Karpas-422 (cell line): Measurements from ENCODE around the gene CD69. TPM values are rescaled to one million over a fixed set of nuclear protein-coding genes. Genes with fewer than 3 reads are reported as not detected.
A peak's percentile ranks its signal among the peaks of the same experiment; 100 is the strongest.
"Not testable (repeated sequence)": the region's sequence is repeated elsewhere in the genome, so short reads cannot be mapped to it uniquely, and the experiment has no call there.

Experiments used
- DNase-seq: peaks from one replicate; pipeline ENCODE4 v3.0.0-alpha.2; 2015
- H2AFZ ChIP-seq: fragments of 200-600 bp; sonication (generic); 2 replicates; pipeline ENCODE4 v1.6.1; 2014; ENCODE audit warnings: antibody characterized with exemption, low read length, mixed read lengths
- H3K27ac ChIP-seq: fragments of 200-600 bp; sonication (generic); 2 replicates; pipeline ENCODE4 v1.5.1; 2014; ENCODE audit warnings: mild to moderate bottlenecking, low read length, moderate library complexity
- H3K27me3 ChIP-seq: fragments of 200-600 bp; sonication (generic); 2 replicates; pipeline ENCODE4 v1.6.1; 2014; ENCODE audit warnings: low read length, mixed read lengths
- H3K36me3 ChIP-seq: fragments of 200-600 bp; sonication (generic); 2 replicates; pipeline ENCODE4 v1.6.1; 2014; ENCODE audit warnings: low read length, mixed read lengths; ENCODE audit not compliant: insufficient read depth
- H3K4me1 ChIP-seq: fragments of 200-600 bp; sonication (generic); 2 replicates; pipeline ENCODE4 v1.6.1; 2014; ENCODE audit warnings: mild to moderate bottlenecking, low read length, mixed read lengths
- H3K4me2 ChIP-seq: fragments of 200-600 bp; sonication (generic); 2 replicates; pipeline ENCODE4 v1.6.1; 2014; ENCODE audit warnings: low read length, low read depth, mild to moderate bottlenecking; ENCODE audit not compliant: poor library complexity, severe bottlenecking
- H3K4me3 ChIP-seq: fragments of 200-600 bp; sonication (generic); 2 replicates; pipeline ENCODE4 v1.5.1; 2014; ENCODE audit warnings: mild to moderate bottlenecking, antibody characterized with exemption, low read length, mixed read lengths
- H3K79me2 ChIP-seq: fragments of 200-600 bp; sonication (generic); 2 replicates; pipeline ENCODE4 v1.6.1; 2014; ENCODE audit warnings: mild to moderate bottlenecking, low read length, mixed read lengths
- H3K9ac ChIP-seq: fragments of 200-600 bp; sonication (generic); 2 replicates; pipeline ENCODE4 v1.6.0; 2014; ENCODE audit warnings: low read length
- H3K9me2 ChIP-seq: fragments of 200-600 bp; sonication (generic), shearing (Covaris generic); replicated peaks from 2 replicates; pipeline ENCODE4 v1.6.0; 2014; ENCODE audit warnings: mild to moderate bottlenecking, low read length, moderate library complexity; ENCODE audit not compliant: insufficient read depth
- H3K9me3 ChIP-seq: fragments of 300-700, 200-600 bp; sonication (generic); 2 replicates; pipeline ENCODE4 v1.6.1; 2014; ENCODE audit warnings: low read length, mixed read lengths
- H4K20me1 ChIP-seq: fragments of 200-600 bp; sonication (generic); 2 replicates; pipeline ENCODE4 v1.6.1; 2014; ENCODE audit warnings: mild to moderate bottlenecking, antibody characterized with exemption, low read length, low read depth; ENCODE audit not compliant: insufficient read depth
- total RNA-seq: library from RNA; depleted of rRNA; stranded (reverse); fragments of >200 nt; shearing (Covaris generic); gene quantifications from 2 replicates; pipeline ENCODE4 v1.2.3, GENCODE V29; 2014; ENCODE audit warnings: low replicate concordance

The CD69 gene
- total RNA-seq, 1 experiment from 2014 or later, result 0.34 TPM

DNA sequence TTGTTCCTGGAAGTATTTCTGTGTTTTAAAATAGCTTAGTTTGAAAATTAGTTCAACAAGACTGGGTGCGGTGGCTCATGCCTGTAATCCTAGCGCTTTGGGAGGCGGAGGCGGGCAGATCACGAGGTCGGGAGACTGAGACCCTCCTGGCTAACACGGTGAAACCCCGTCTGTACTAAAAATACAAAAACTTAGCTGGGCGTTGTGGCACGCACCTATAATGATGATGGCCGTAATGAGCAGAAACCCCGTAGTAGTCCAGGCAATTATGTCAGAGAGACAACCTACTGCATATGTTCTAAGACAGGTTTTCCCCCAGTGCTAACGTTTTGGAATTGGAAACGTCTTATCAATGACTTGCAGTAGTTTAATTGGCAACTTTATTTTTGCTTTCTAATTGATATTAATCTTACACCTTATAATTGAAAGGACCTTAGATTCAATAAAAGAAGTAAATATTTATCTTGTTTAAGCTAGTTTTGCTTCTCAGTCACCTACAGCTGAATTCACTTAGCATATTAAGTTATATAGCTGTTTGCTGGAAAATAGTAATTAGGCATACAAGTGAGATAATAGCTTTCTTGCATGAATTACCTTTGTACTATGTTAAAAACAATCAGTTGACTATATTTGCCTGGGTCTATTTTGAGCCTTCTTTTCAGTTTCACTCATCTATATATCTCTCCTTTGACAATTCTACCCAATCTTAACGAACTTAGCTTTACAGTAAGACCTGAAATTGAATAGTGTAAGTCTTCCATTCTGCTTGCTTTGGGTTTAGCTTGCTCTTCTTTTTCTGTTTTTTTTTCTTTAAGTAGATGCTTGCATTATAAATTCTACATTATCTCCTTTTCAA is 43.4 kb downstream of the CD69 start:
- H2AFZ ChIP-seq, result no peak overlapping the region
- DNase-seq, result no peak
- no peak overlapping the region for H3K4me3 ChIP-seq
- no peak overlapping the region for H3K4me2 ChIP-seq
- no peaks in the 10 kb centered on the region for H3K9me2 ChIP-seq
- H4K20me1 ChIP-seq, result no peaks in the 10 kb centered on the region
- H3K27ac ChIP-seq, result no peak overlapping the region
- H3K79me2 ChIP-seq, result no peaks in the 10 kb centered on the region
- no peak overlapping the region for H3K9ac ChIP-seq
- H3K27me3 ChIP-seq, result no peaks in the 10 kb centered on the region
- H3K36me3 ChIP-seq, result no peaks in the 10 kb centered on the region
- H3K9me3 ChIP-seq, result no peaks in the 10 kb centered on the region
- peaks cover 4% of the 10 kb centered on the region for H3K4me1 ChIP-seq

DNA sequence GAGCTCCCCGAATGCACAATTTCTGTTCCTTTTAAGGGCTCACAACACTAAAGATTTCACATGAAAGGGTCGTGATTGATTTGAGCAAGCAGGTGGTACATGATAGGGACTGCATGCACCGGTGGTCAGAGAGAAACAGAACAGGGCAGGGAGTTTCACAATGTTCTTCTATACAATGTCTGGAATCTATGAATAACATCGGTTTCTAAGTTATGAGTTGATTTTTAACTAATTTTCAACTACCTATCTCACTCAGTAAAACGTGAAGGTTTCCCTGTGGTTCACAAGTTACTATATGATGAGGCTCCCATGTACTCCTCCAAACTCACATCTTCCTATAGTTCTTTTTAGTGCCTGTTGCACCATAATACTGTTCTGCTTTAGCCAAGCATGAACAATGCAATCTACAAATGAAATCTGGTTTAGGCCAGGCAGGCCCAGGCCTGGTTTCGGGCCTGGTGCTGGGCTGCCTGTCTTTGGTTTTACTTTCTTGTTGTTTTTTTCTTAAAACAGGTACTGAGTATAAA is 47.6 kb downstream of the CD69 start:
- H3K79me2 ChIP-seq, H3K4me1 ChIP-seq, H3K27me3 ChIP-seq, H2AFZ ChIP-seq, H3K4me2 ChIP-seq, H4K20me1 ChIP-seq, H3K27ac ChIP-seq, DNase-seq, H3K9me3 ChIP-seq, H3K36me3 ChIP-seq, H3K4me3 ChIP-seq, H3K9ac ChIP-seq, H3K9me2 ChIP-seq: not testable (repeated sequence)

DNA sequence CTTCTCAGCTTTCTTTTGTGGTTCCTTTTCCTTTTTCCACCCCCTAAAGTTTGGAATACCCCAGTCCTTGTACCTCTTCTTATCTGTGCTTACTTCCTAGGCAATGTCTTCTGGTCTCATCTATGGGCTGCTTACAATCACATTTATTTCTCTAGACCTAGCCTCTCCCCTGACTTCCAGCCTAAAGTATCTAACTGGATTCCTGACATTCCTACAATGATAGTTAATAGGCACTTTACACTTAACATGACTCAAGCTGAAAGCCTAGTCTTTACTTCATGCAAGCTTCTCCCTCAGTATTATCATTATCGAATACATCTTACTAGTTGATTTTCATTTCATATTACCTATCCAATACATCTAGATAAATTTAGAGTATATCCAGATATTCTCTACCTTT is 49.0 kb downstream of the CD69 start:
- Histone ChIP-seq H3K9me2 (no peaks in the 10 kb centered on the region), H3K27me3 (no peaks in the 10 kb centered on the region), H3K4me2 (no peak overlapping the region), H2AFZ (no peak overlapping the region), H3K4me3 (no peak overlapping the region), H3K9ac (no peak overlapping the region), H3K79me2 (no peaks in the 10 kb centered on the region), H3K36me3 (no peaks in the 10 kb centered on the region), H3K9me3 (no peaks in the 10 kb centered on the region), H3K27ac (no peak overlapping the region), H4K20me1 (no peaks in the 10 kb centered on the region), H3K4me1 (peaks cover 8% of the 10 kb centered on the region)
- no peak for DNase-seq

DNA sequence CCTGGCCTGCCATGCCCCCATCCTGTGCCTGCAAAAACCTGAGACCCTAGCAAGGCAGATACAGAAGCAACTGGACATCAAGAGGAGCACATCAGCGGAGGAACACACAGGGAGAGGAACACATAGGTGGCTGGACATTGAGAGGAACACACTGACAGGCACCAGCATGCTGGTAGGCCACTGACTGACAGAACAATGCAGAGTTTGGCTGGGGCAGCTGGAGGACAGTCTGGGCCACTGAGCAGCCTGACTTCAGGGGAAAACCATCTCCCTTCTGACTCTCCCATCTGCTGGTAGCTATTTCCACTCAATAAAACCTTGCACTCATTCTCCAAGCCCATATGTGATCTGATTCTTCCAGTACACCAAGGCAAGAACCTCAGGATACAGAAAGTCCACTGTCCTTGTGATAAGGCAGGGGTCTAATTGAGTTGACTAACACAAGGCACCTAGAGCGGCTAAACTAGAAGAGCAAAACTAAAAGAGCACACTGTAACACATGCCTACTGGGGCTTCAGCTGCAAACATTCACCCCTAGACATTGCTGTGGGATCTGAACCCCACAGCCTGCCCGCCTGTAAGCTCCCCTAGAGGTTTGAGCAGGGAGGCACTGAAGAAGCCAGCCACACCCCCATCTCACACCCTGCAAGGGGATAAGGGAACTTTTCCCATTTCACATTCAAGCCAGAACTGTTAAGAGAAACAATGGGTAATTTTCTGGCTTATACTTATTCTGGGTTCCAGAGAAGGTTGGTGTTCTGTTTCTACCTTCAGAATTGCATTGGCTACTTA is 49.9 kb downstream of the CD69 start:
- H4K20me1 ChIP-seq, result no peaks in the 10 kb centered on the region
- no peak overlapping the region for H2AFZ ChIP-seq
- no peaks in the 10 kb centered on the region for H3K79me2 ChIP-seq
- H3K9me3 ChIP-seq, result no peaks in the 10 kb centered on the region
- H3K4me1 ChIP-seq, result peaks cover 16% of the 10 kb centered on the region
- no peaks in the 10 kb centered on the region for H3K36me3 ChIP-seq
- DNase-seq, result no peak
- no peak overlapping the region for H3K4me3 ChIP-seq
- H3K4me2 ChIP-seq, result no peak overlapping the region
- H3K9ac ChIP-seq, result no peak overlapping the region
- no peaks in the 10 kb centered on the region for H3K27me3 ChIP-seq
- H3K27ac ChIP-seq, result no peak overlapping the region
- H3K9me2 ChIP-seq, result no peaks in the 10 kb centered on the region

DNA sequence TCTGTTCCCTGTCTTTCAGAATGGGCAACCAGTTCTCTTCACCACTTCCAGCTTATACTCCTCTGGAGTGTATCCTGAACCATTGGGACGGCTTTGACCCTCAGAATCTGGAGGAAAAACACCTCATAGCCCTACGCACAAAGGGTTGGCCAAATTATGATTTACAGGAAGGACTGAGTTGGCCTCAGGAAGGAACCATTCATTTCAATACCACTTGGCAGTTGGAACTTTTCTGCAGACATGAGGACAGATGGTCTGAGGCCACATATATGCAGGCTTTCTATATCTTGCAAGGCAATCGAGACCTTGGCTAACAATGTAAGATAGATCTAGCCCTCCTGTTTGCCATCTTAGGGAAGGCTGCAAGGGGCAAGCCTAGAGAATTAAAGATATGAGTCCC is 51.8 kb downstream of the CD69 start:
- H3K27ac ChIP-seq, result no peak overlapping the region
- H2AFZ ChIP-seq, result no peak overlapping the region
- H3K4me1 ChIP-seq, result peaks cover 16% of the 10 kb centered on the region

DNA sequence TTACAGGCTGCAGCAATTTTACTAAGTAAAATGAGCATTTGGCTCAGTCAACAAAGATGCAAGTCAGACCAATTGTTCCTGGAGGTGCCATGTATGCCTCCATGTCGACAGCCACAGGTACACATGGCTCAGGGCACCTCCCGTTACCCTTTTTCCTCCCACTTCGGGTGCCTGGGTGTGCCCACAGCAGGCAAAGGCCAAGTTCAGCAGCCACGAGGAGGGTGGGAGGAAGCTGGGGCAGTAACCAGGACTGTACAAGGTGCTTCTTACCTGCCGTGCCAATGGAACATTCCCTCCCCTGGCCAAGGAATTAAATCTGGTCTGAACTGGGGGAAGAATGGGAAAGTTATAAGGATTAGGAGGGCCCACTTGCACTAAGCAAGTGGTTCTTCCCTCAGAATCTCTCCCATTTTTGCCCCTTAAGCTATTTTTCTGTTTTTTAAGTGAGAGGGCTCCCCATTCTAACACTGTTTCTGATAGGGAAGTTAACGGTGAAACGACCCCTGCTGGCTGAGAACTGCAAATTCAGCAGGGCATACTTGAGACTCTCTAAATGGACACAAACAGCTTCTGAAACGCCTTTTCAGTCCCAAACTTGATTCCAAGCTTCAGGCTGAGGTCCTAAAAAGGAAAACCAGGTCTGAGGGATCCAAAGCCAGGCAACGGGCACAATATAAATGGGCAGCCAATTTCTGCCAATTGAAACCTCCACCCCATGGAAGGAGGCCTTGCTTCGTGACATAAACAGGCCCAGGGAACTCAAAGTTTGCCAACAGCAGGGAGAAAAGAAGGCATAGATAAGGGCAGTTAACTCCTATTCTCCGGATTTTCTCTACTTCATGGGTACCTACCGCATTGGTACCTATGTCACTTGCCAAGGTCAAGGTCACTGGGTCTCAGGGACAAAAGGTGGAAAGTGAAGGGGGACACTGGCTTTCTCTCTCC is 52.6 kb downstream of the CD69 start:
- H3K4me3 ChIP-seq, result no peak overlapping the region
- no peak overlapping the region for H3K9ac ChIP-seq
- no peaks in the 10 kb centered on the region for H4K20me1 ChIP-seq
- H3K27me3 ChIP-seq, result no peaks in the 10 kb centered on the region
- H3K4me1 ChIP-seq, result peaks cover 16% of the 10 kb centered on the region
- peak; percentile 84 for DNase-seq
- no peaks in the 10 kb centered on the region for H3K9me2 ChIP-seq
- H2AFZ ChIP-seq, result no peak overlapping the region; the same call in 1 of the 2 replicates
- H3K79me2 ChIP-seq, result no peaks in the 10 kb centered on the region
- peak overlapping the region; percentile 43 for H3K4me2 ChIP-seq
- no peaks in the 10 kb centered on the region for H3K36me3 ChIP-seq
- H3K27ac ChIP-seq, result no peak overlapping the region
- H3K9me3 ChIP-seq, result no peaks in the 10 kb centered on the region

More for the DNA sequence above, 51.8 kb downstream of the CD69 start:
- no peak for DNase-seq
- no peaks in the 10 kb centered on the region for H3K79me2 ChIP-seq
- H3K36me3 ChIP-seq, result no peaks in the 10 kb centered on the region
- H3K27me3 ChIP-seq, result no peaks in the 10 kb centered on the region
- H3K9me3 ChIP-seq, result no peaks in the 10 kb centered on the region
- H3K4me3 ChIP-seq, result no peak overlapping the region
- no peaks in the 10 kb centered on the region for H3K9me2 ChIP-seq
- H3K4me2 ChIP-seq, result no peak overlapping the region
- no peak overlapping the region for H3K9ac ChIP-seq
- no peaks in the 10 kb centered on the region for H4K20me1 ChIP-seq

DNA sequence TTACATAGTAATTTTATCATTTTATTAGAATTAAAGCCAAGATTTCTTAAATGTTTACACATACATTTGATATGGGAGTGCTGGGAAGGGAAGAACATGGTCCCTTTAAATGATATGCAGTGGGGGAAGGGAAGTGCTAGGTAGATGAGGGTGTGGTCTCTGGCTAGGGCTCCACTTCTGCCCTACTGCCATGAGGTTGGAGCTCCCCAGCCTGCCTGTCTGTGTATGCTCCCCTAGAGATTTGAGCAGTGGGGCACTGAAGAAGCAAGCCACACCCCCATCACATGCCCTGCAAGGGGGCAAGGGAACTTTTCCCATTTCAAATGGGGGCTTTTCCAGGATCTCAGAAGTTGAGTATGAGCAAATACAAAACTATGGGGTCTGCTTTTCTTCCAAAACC is 53.3 kb downstream of the CD69 start:
- Histone ChIP-seq H3K27me3 (no peaks in the 10 kb centered on the region), H3K9me3 (no peaks in the 10 kb centered on the region), H3K27ac (no peak overlapping the region), H4K20me1 (no peaks in the 10 kb centered on the region), H2AFZ (no peak overlapping the region), H3K36me3 (no peaks in the 10 kb centered on the region), H3K79me2 (no peaks in the 10 kb centered on the region), H3K4me1 (peaks cover 16% of the 10 kb centered on the region), H3K4me2 (no peak overlapping the region), H3K9me2 (no peaks in the 10 kb centered on the region), H3K4me3 (no peak overlapping the region), H3K9ac (no peak overlapping the region)
- no peak for DNase-seq
